ENCODE data around the gene RTN4R.

Gene RTN4R

GRCh38 chr22:20256551-20257211, 11.4 kb downstream of the RTN4R start:
- DNase-seq: no peak

- no peak for DNase-seq
Measured at GRCh38 chr22:20256027-20256426, 12.1 kb downstream of the RTN4R start.

- DNase-seq: no peak
Measured at GRCh38 chr22:20254975-20255946, 12.9 kb downstream of the RTN4R start.

- DNase-seq: no peak
Measured at GRCh38 chr22:20253161-20253560, 15.0 kb downstream of the RTN4R start.

GRCh38 chr22:20251981-20252380, 16.1 kb downstream of the RTN4R start:
- no peak for DNase-seq

- DNase-seq: no peak
Measured at GRCh38 chr22:20251491-20251890, 16.6 kb downstream of the RTN4R start.

- no peak for DNase-seq
Measured at GRCh38 chr22:20249797-20250354, 18.2 kb downstream of the RTN4R start.

GRCh38 chr22:20248461-20248978, 19.6 kb downstream of the RTN4R start:
- no peak for DNase-seq

- no peak for DNase-seq
Measured at GRCh38 chr22:20247608-20248171, 20.4 kb downstream of the RTN4R start.

GRCh38 chr22:20247010-20247505, 21.1 kb downstream of the RTN4R start:
- DNase-seq: peak in 1 of 2 donors; percentile 28

GRCh38 chr22:20246368-20247009, 21.6 kb downstream of the RTN4R start:
- no peak for DNase-seq

- DNase-seq: no peak
Measured at GRCh38 chr22:20245577-20246367, 22.3 kb downstream of the RTN4R start.

- no peak for DNase-seq
Measured at GRCh38 chr22:20244691-20245576, 23.2 kb downstream of the RTN4R start.

GRCh38 chr22:20244250-20244648, 23.9 kb downstream of the RTN4R start:
- no peak for DNase-seq

- peak; percentile 41 to 42 for DNase-seq
Measured at GRCh38 chr22:20243537-20244249, 24.4 kb downstream of the RTN4R start.

- no peak for DNase-seq
Measured at GRCh38 chr22:20243176-20243536, 25.0 kb downstream of the RTN4R start.

- DNase-seq: no peak
Measured at GRCh38 chr22:20242393-20243175, 25.5 kb downstream of the RTN4R start.

GRCh38 chr22:20241579-20242392, 26.3 kb downstream of the RTN4R start:
- no peak for DNase-seq

All from inflammatory macrophage (primary cell).